Common myeloid progenitor, CD34-positive (primary cell): ENCODE measurements around the gene SDHAF3.
"Not testable (repeated sequence)": the region's sequence is repeated elsewhere in the genome, so short reads cannot be mapped to it uniquely, and the experiment has no call there.

Source experiments
- CTCF ChIA-PET: fragments of 350-600 bp; sonication (Branson Sonifier 250); formaldehyde crosslinking; loops from one replicate; lab custom pipeline; 2021; ENCODE audit warnings: antibody characterized with exemption; lab: Charles Lee
- POLR2A ChIA-PET: fragments of 350-600 bp; sonication (Branson Sonifier 250); formaldehyde crosslinking; loops from one replicate; lab custom pipeline; 2021; ENCODE audit warnings: antibody characterized with exemption; lab: Charles Lee
- DNase-seq, 3 donors: peaks; one replicate each; pipeline versions ENCODE4 v3.0.0 to v3.0.0-alpha.2; 2013
- H3K27ac ChIP-seq, 2 experiments: 1 replicate in 1 of 2; 2 replicates in 1 of 2; pipeline ENCODE4 v1.7.0; 2013; ENCODE audit warnings: inconsistent platforms in 2 of 2, low read length in 2 of 2, mild to moderate bottlenecking in 2 of 2, low read depth in 1 of 2, moderate library complexity in 1 of 2; ENCODE audit not compliant: severe bottlenecking in 2 of 2, insufficient read depth in 1 of 2, poor library complexity in 1 of 2
- H3K27me3 ChIP-seq, 5 experiments: replicated peaks in 2 of 5; 1 replicate in 3 of 5; 2 replicates in 2 of 5; pipeline versions ENCODE4 v1.6.1 to v1.7.0; 2013; ENCODE audit warnings: low read length in 4 of 5, mild to moderate bottlenecking in 2 of 5, moderate library complexity in 2 of 5, inconsistent platforms in 1 of 5; ENCODE audit not compliant: insufficient read depth in 5 of 5, control insufficient read depth in 4 of 5
- H3K36me3 ChIP-seq, 4 experiments: 1 replicate in 2 of 4; 2 replicates in 2 of 4; pipeline versions ENCODE4 v1.6.1 to v1.7.0; 2013; ENCODE audit warnings: low read length in 3 of 4, control low read depth in 1 of 4, mild to moderate bottlenecking in 1 of 4; ENCODE audit not compliant: control insufficient read depth in 4 of 4, insufficient read depth in 4 of 4
- H3K4me1 ChIP-seq, 4 experiments: 1 replicate in 3 of 4; 2 replicates in 1 of 4; pipeline versions ENCODE4 v1.6.1 to v1.7.1; 2013; ENCODE audit warnings: low read length in 3 of 4, mild to moderate bottlenecking in 3 of 4, control low read depth in 1 of 4, inconsistent platforms in 1 of 4, moderate library complexity in 1 of 4; ENCODE audit not compliant: control insufficient read depth in 4 of 4, insufficient read depth in 4 of 4; ENCODE audit errors: control extremely low read depth in 1 of 4
- H3K4me3 ChIP-seq, 7 experiments: 1 replicate in 4 of 7; 2 replicates in 3 of 7; pipeline versions ENCODE4 v1.5.1 to v1.7.0; 2013; ENCODE audit warnings: mild to moderate bottlenecking in 7 of 7, low read length in 6 of 7, moderate library complexity in 6 of 7, inconsistent platforms in 2 of 7, low read depth in 2 of 7, control low read depth in 1 of 7; ENCODE audit not compliant: insufficient read depth in 4 of 7, control insufficient read depth in 1 of 7; ENCODE audit errors: extremely low read depth in 1 of 7
- H3K9me3 ChIP-seq, 5 experiments: 1 replicate in 4 of 5; 2 replicates in 1 of 5; pipeline versions ENCODE4 v1.6.1 to v1.7.1; 2013; ENCODE audit warnings: low read length in 4 of 5, mild to moderate bottlenecking in 2 of 5, inconsistent platforms in 1 of 5, low read depth in 1 of 5, moderate library complexity in 1 of 5; ENCODE audit not compliant: control insufficient read depth in 4 of 5, insufficient read depth in 2 of 5; ENCODE audit errors: control extremely low read depth in 1 of 5
- WGBS: methylation state at CpG from one replicate; pipeline ENCODE4 v1.1.5; 2013; ENCODE audit not compliant: insufficient coverage; 5-methylcytosine and 5-hydroxymethylcytosine counted together

Gene SDHAF3

DNA sequence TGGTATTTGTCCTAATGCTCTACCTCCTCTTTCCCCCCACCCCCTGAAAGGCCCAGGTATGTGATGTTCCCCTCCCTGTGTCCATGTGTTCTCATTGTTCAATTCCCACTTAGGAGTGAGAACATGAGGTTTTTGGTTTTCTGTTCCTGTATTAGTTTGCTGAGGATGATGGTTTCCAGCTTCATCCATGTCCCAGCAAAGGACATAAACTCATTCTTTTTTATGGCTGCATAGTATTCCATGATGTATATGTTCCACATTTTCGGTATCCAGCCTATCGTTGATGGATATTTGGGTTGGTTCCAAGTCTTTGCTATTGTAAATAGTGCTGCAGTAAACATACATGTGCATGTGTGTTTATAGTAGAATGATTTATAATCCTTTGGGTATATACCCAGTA lies 5.6 kb downstream of the SDHAF3 start:
- H3K36me3 ChIP-seq, DNase-seq, H3K4me3 ChIP-seq, H3K27me3 ChIP-seq, POLR2A ChIA-PET, H3K27ac ChIP-seq, H3K9me3 ChIP-seq: not testable (repeated sequence)
- no CpG with 5 or more reads among the region's 2 CpGs for WGBS
- CTCF ChIA-PET = interaction anchor here (1.6 kb wide), 1 partner anchor 11 kb away, joined by 5 read pairs; no protein-coding TSS in a partner anchor
- H3K4me1 ChIP-seq = peaks cover 5 to 18% (median 10%) of the 10 kb centered on the region in 4 experiments

DNA sequence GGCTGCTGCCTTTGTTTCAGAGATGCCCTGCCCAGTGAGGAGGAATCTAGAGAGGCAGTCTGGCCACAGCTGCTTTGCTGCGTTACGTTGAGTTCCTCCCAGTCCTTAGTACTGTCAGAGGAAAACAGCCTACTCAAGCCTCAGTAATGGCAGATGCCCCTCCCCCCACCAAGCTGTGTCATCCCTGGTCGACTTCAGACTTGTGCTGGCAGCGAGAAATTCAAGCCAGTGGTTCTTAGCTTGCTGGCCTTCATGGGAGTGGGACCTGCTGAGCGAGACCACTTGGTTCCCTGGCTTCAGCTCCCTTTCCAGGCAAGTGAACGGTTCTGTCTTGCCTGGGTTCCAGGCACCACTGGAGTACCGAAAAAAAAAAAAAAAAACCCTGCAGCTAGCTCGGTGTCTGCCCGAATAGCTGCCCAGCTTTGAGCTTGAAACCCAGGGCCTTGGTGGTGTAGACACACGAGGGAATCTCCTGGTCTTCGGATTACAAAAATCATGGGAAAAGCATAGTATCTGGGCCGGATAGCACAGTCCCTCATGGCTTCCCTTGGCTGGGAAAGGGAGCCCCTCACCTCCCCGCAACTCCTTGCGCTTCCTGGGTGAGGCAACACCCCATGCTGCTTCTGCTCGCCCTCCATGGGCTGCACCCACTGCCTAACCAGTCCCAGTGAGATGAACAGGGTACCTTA lies 9.1 kb downstream of the SDHAF3 start:
- Histone ChIP-seq H3K27me3 (no peaks in the 10 kb centered on the region), H3K27ac (no peak overlapping the region), H3K9me3 (peaks cover 0 to 2% (median 0%) of the 10 kb centered on the region in 5 experiments), H3K36me3 (no peaks in the 10 kb centered on the region), H3K4me3 (no peak overlapping the region), H3K4me1 (no peaks in the 10 kb centered on the region)
- ChIA-PET CTCF (interaction anchor here (0.6 to 2.0 kb wide), 3 partner anchors 9 to 819 kb away, joined by 3 to 5 read pairs (median 3); partner anchors contain the start of gene SDHAF3), POLR2A (no interaction called here)
- no peak for DNase-seq
- WGBS = 94% methylated on average over 12 of the region's 15 CpGs

DNA sequence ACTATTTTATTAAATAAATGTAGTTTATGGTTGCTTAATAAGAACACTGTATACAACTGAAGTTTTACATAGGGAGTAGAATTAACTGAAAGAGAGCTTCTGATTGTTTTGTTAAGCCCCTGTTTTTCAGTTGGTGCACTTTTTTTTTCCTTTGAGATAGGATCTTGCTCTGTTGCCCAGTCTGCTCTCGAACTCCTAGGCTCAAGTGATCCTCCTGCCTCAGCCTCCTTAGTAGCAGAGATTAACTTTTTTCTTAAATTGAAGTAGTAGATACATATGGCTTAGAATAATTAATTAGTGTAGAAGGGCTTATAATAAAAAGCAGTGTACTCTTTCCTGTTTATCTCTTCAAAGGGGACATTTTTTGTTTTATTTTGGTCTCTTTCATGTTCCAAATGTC lies 11.2 kb downstream of the SDHAF3 start:
- no peak for DNase-seq
- Histone ChIP-seq H3K9me3 (peaks cover 0 to 2% (median 0%) of the 10 kb centered on the region in 5 experiments), H3K4me1 (no peaks in the 10 kb centered on the region), H3K36me3 (no peaks in the 10 kb centered on the region), H3K27me3 (no peaks in the 10 kb centered on the region), H3K4me3 (no peak overlapping the region), H3K27ac (no peak overlapping the region)
- no CpG with 5 or more reads among the region's 1 CpG for WGBS
- ChIA-PET POLR2A (no interaction called here), CTCF (interaction anchor here (1.6 to 1.9 kb wide), 2 partner anchors 10 to 19 kb away, joined by 3 to 5 read pairs; no protein-coding TSS in a partner anchor)

DNA sequence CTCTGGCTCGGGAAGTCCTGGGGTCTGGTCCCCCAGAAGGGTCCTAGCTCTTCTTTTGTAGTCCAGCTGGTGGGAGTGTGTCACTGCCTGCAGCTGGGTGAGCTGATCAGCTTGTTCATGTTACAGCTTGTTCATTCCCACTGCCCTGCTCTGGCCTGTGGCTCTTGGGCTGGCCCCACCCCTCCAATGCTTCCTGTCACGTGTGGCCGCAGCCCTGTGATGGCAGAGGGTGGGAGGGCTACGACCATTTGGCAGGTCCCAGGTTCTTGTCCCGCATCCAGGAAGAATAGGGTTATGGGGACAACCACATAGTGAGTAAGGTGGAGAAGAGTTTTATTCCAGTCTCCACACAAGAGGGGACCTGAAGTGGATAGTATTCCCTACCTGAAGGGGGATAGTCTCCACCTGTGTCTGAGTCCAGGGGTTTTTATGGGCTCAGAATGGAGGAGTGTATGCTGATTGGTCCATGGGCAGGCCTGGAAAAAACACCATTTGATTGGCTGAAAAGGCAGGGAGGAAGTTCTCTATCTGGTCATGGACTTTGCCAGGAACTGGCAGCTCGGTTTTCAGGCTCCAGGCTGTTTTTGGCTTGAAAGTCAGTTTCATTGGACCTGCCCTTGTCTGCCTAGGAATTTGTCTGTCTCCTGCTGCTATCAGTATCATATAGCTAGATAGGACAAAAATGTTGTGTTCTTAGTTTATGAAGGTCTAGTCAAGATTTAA lies 13.1 kb downstream of the SDHAF3 start:
- Histone ChIP-seq H3K27ac (no peak overlapping the region), H3K9me3 (peaks cover 0 to 2% (median 0%) of the 10 kb centered on the region in 5 experiments), H3K4me1 (no peaks in the 10 kb centered on the region), H3K36me3 (no peaks in the 10 kb centered on the region), H3K4me3 (no peak overlapping the region), H3K27me3 (no peaks in the 10 kb centered on the region)
- no peak for DNase-seq
- WGBS = 95% methylated on average over 3 of the region's 6 CpGs
- POLR2A ChIA-PET = no interaction called here
- CTCF ChIA-PET = interaction anchor here (0.7 to 1.9 kb wide), 3 partner anchors 12 to 48 kb away, joined by 3 to 5 read pairs (median 3); no protein-coding TSS in a partner anchor

DNA sequence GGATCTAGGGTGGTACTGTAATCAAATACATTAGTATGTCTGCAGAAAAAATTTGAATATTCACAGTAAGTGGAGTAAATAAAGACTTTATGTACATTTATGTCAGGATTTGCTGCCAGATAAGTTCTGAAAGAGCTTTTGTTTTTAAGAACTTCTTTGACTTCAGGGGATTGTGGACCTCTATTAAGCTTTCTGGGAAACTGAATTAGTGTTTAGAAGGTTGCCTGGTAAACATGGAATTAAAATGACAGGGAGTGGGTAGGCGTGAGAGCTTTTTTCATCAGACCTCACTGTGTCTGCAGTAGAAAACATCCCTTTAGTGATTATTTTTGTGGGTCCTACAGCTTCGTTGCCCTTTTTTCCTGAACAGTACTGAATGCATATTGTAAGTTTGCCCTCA lies 15.7 kb downstream of the SDHAF3 start:
- Histone ChIP-seq H3K27ac (no peak overlapping the region), H3K4me3 (no peak overlapping the region), H3K4me1 (no peaks in the 10 kb centered on the region), H3K36me3 (peaks cover 0 to 4% (median 0%) of the 10 kb centered on the region in 4 experiments), H3K9me3 (peaks cover 0 to 4% (median 1%) of the 10 kb centered on the region in 5 experiments), H3K27me3 (no peaks in the 10 kb centered on the region)
- CTCF ChIA-PET = interaction anchor here (1.5 kb wide), 1 partner anchor 9 kb away, joined by 5 read pairs; no protein-coding TSS in a partner anchor
- WGBS = 100% methylated on average over 1 of the region's 2 CpGs
- POLR2A ChIA-PET = no interaction called here
- DNase-seq = no peak

DNA sequence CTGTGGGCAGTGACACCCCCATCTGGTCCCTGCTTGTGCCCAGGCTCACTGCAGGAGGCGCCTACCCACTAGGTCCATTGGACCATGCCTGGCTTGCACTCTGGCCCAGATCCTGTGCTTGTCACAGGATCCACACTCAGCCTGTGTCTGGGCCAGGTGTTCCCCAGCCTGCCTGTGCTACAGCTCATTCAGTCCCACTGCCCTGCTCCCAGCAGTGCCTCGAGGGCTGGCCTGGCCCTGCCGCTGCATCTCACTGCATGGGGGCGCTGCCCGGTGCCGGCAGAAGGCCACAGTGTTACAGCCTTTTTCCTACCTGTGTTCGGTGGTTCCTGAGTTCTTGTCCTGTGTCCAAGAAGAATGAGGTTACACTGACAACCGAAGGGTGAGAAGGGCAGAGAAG lies 21.3 kb downstream of the SDHAF3 start:
- CTCF ChIA-PET = no interaction called here
- Histone ChIP-seq H3K27me3 (no peaks in the 10 kb centered on the region), H3K36me3 (peaks cover 2 to 15% (median 6%) of the 10 kb centered on the region in 4 experiments), H3K9me3 (peaks cover 6 to 25% (median 13%) of the 10 kb centered on the region in 5 experiments), H3K4me1 (no peaks in the 10 kb centered on the region), H3K27ac (no peak overlapping the region), H3K4me3 (no peak overlapping the region)
- WGBS = 95% methylated on average over 6 of the region's 8 CpGs
- no peak for DNase-seq
- POLR2A ChIA-PET = no interaction called here
